OCI-LY7 (cell line): ENCODE measurements around the gene SHROOM3. TPM values are rescaled to one million over a fixed set of nuclear protein-coding genes. Genes with fewer than 3 reads are reported as not detected.

Source experiments
- BruUV-seq: library from RNA; stranded (reverse); fragments of 400-500 nt; replicated peaks from 2 replicates; lab custom pipeline; 2021; lab: Mats Ljungman, UMichigan
- CTCF ChIA-PET: fragments of 300-600 bp; sonication (Branson Sonifier 250); formaldehyde crosslinking; loops from one replicate; lab custom pipeline; 2022; ENCODE audit warnings: antibody characterized with exemption; ENCODE audit not compliant: unreplicated experiment; lab: Charles Lee
- POLR2A ChIA-PET: fragments of 300-600 bp; sonication (Branson Sonifier 250); formaldehyde crosslinking; loops from one replicate; lab custom pipeline; 2022; ENCODE audit warnings: antibody characterized with exemption; lab: Charles Lee
- DNase-seq: peaks from one replicate; pipeline ENCODE4 v3.0.0-alpha.2; 2015; ENCODE audit warnings: low spot score
- H2AFZ ChIP-seq: fragments of 200-600 bp; sonication (generic), shearing (Covaris generic); 2 replicates; pipeline ENCODE4 v1.6.1; 2014; ENCODE audit warnings: mild to moderate bottlenecking, antibody characterized with exemption, low read length, moderate library complexity
- H3K27ac ChIP-seq: fragments of 200-600 bp; sonication (generic); 2 replicates; pipeline ENCODE4 v1.5.1; 2014; ENCODE audit warnings: mixed run types, low read depth, mild to moderate bottlenecking, moderate library complexity, low read length, inconsistent platforms; ENCODE audit not compliant: poor library complexity, severe bottlenecking
- H3K36me3 ChIP-seq: fragments of 200-600 bp; sonication (generic); 2 replicates; pipeline ENCODE4 v1.6.1; 2014; ENCODE audit warnings: mild to moderate bottlenecking, antibody characterized with exemption, low read length, moderate library complexity, mixed read lengths; ENCODE audit not compliant: insufficient read depth
- H3K4me1 ChIP-seq: fragments of 200-600 bp; sonication (generic); 2 replicates; pipeline ENCODE4 v1.5.1; 2014; ENCODE audit warnings: mild to moderate bottlenecking, low read length; ENCODE audit not compliant: insufficient read depth, poor library complexity, severe bottlenecking
- H3K4me2 ChIP-seq: fragments of 200-600 bp; sonication (generic); 2 replicates; pipeline ENCODE4 v1.6.1; 2014; ENCODE audit warnings: mild to moderate bottlenecking, low read length
- H3K4me3 ChIP-seq: fragments of 200-600 bp; sonication (generic); 2 replicates; pipeline ENCODE4 v1.5.1; 2014; ENCODE audit warnings: mild to moderate bottlenecking, low read depth, low read length; ENCODE audit not compliant: poor library complexity, severe bottlenecking
- H3K79me2 ChIP-seq: fragments of 200-600 bp; sonication (generic); 2 replicates; pipeline ENCODE4 v1.6.1; 2016; ENCODE audit warnings: low read depth, mild to moderate bottlenecking, low read length, moderate library complexity, mixed read lengths; ENCODE audit not compliant: insufficient read depth
- H3K9me2 ChIP-seq: fragments of 200-600 bp; sonication (generic); 2 replicates; pipeline ENCODE4 v1.6.1; 2016; ENCODE audit warnings: mild to moderate bottlenecking, low read length, mixed read lengths; ENCODE audit not compliant: insufficient read depth
- H3K9me3 ChIP-seq: fragments of 200-600 bp; sonication (generic); 2 replicates; pipeline ENCODE4 v1.6.1; 2014; ENCODE audit warnings: mild to moderate bottlenecking, mixed run types, low read length, mixed read lengths
- H4K20me1 ChIP-seq: fragments of 200-600 bp; sonication (generic); 2 replicates; pipeline ENCODE4 v1.6.1; 2014; ENCODE audit warnings: mild to moderate bottlenecking, antibody characterized with exemption, low read length, moderate library complexity, mixed read lengths; ENCODE audit not compliant: insufficient read depth
- CTCF ChIP-seq: fragments of 200-600 bp; sonication (generic); conservative IDR thresholded peaks from 2 replicates; pipeline ENCODE4 v1.5.1; 2014; ENCODE audit warnings: mild to moderate bottlenecking, antibody characterized with exemption, low read length, moderate library complexity, mixed read lengths
- EZH2phosphoT487 ChIP-seq: fragments of 200-600 bp; sonication (generic); IDR thresholded peaks from 2 replicates; pipeline ENCODE4 v1.6.1; 2018; ENCODE audit warnings: low read depth, borderline replicate concordance, mild to moderate bottlenecking, mixed run types, antibody characterized with exemption, low read length, moderate library complexity, mixed read lengths
- intact Hi-C: fragments of 100-400 bp; cut with micrococcal nuclease; formaldehyde crosslinking; loops from one replicate; pipeline ENCODE4 v1.10.0; 2022; ENCODE audit not compliant: unreplicated experiment
- total RNA-seq, 2 experiments: library from RNA; depleted of rRNA in 1 of 2; stranded (reverse); fragments of >200 nt in 1 of 2; shearing (Covaris generic) in 1 of 2; gene quantifications; 2 replicates each; pipeline ENCODE4 v1.2.3, GENCODE V29; 2014 to 2022

SHROOM3 gene
- total RNA-seq, 2 experiments from 2014 or later: not detected

GRCh38 chr4:76702440-76703122 lies 267.6 kb downstream of the SHROOM3 start:
- Histone ChIP-seq H3K4me3 (no peak overlapping the region), H3K4me2 (no peak overlapping the region), H3K9me3 (no peaks in the 10 kb centered on the region), H2AFZ (no peak overlapping the region), H3K27ac (no peak overlapping the region), H3K4me1 (no peaks in the 10 kb centered on the region), H3K36me3 (no peaks in the 10 kb centered on the region), H3K9me2 (no peaks in the 10 kb centered on the region), H4K20me1 (no peaks in the 10 kb centered on the region), H3K79me2 (no peaks in the 10 kb centered on the region)
- ChIA-PET CTCF (no interaction called here), POLR2A (interaction anchor here (0.6 kb wide), 2 partner anchors 275 to 307 kb away, joined by 3 to 5 read pairs; no protein-coding TSS in a partner anchor)
- no TSS peak for BruUV-seq
- DNase-seq: no peak
- TF ChIP-seq EZH2phosphoT487 (no peak), CTCF (no peak)
- intact Hi-C loops: no loop called here

GRCh38 chr4:76703123-76703490 lies 268.1 kb downstream of the SHROOM3 start:
- POLR2A ChIA-PET: interaction anchor here (0.6 kb wide), 2 partner anchors 275 to 307 kb away, joined by 3 to 5 read pairs; no protein-coding TSS in a partner anchor
- Histone ChIP-seq H3K36me3 (no peaks in the 10 kb centered on the region), H4K20me1 (no peaks in the 10 kb centered on the region), H3K27ac (no peak overlapping the region), H3K4me1 (no peaks in the 10 kb centered on the region), H3K4me3 (no peak overlapping the region), H3K79me2 (no peaks in the 10 kb centered on the region), H2AFZ (no peak overlapping the region), H3K4me2 (no peak overlapping the region), H3K9me3 (no peaks in the 10 kb centered on the region), H3K9me2 (no peaks in the 10 kb centered on the region)
- no peak for TF ChIP-seq EZH2phosphoT487
- TF ChIP-seq CTCF: no peak
- intact Hi-C loops: no loop called here
- no TSS peak for BruUV-seq
- CTCF ChIA-PET: no interaction called here
- DNase-seq: no peak

- ChIA-PET CTCF (no interaction called here), POLR2A (no interaction called here)
- no TSS peak for BruUV-seq
- Histone ChIP-seq H3K27ac (no peak overlapping the region), H3K4me3 (no peak overlapping the region), H3K36me3 (no peaks in the 10 kb centered on the region), H2AFZ (no peak overlapping the region), H3K4me1 (no peaks in the 10 kb centered on the region), H4K20me1 (no peaks in the 10 kb centered on the region), H3K79me2 (no peaks in the 10 kb centered on the region), H3K4me2 (no peak overlapping the region), H3K9me3 (no peaks in the 10 kb centered on the region), H3K9me2 (no peaks in the 10 kb centered on the region)
- intact Hi-C loops: no loop called here
- no peak for DNase-seq
- TF ChIP-seq CTCF: no peak
- TF ChIP-seq EZH2phosphoT487: no peak
Observed at GRCh38 chr4:76703676-76704075, 268.6 kb downstream of the SHROOM3 start.
